Body of pancreas (tissue), 4 donors: ENCODE results near the gene SEC22A. TPM values are rescaled to one million over a fixed set of nuclear protein-coding genes. Genes with fewer than 3 reads are reported as not detected.

ENCODE experiments used
- ATAC-seq: fragments of 150-250 bp; one replicate; pipeline ENCODE4 v1.9.1; 2016
- DNase-seq, 4 donors: peaks; one replicate each; pipeline ENCODE4 v3.0.0-alpha.2; 2019
- H3K27ac ChIP-seq, 4 donors: fragments of 200-600 bp; sonication (generic); 1 replicate in 3 of 4; 2 replicates in 1 of 4; pipeline versions ENCODE4 v1.5.1 to v1.6.1; 2016 to 2019; ENCODE audit warnings: mild to moderate bottlenecking in 1 of 4, mixed read lengths in 1 of 4, moderate library complexity in 1 of 4
- H3K27me3 ChIP-seq, 2 donors: fragments of 200-600 bp; sonication (generic); one replicate each; pipeline ENCODE4 v1.6.0; 2016; ENCODE audit warnings: mild to moderate bottlenecking in 1 of 2
- H3K36me3 ChIP-seq, 2 donors: fragments of 200-600 bp; sonication (generic); replicated peaks in 1 of 2; 2 replicates each; pipeline ENCODE4 v1.5.1; 2016; ENCODE audit warnings: low read depth in 2 of 2; ENCODE audit not compliant: insufficient read depth in 1 of 2
- H3K4me1 ChIP-seq: fragments of 200-600 bp; sonication (generic); one replicate; pipeline ENCODE4 v1.6.0; 2016
- H3K4me3 ChIP-seq, 2 donors: fragments of 200-600 bp; sonication (generic); 1 replicate in 1 of 2; 2 replicates in 1 of 2; pipeline ENCODE4 v1.5.1; 2016 to 2019
- H3K9me3 ChIP-seq, 3 donors: fragments of 200-600 bp; sonication (generic); 1 replicate in 2 of 3; 2 replicates in 1 of 3; pipeline ENCODE4 v1.5.1; 2016
- POLR2A ChIP-seq, 3 donors: fragments of 450-650 bp; IDR thresholded peaks; one replicate each; pipeline ENCODE4 v1.6.1; 2016; ENCODE audit warnings: antibody characterized with exemption in 3 of 3, mild to moderate bottlenecking in 2 of 3
- WGBS, 2 donors: methylation state at CpG; one replicate each; pipeline ENCODE4 v1.1.5; 2017; 5-methylcytosine and 5-hydroxymethylcytosine counted together
- intact Hi-C: fragments of 100-400 bp; cut with DNase I; formaldehyde crosslinking; loops from one replicate; pipeline ENCODE4 v1.15.1; 2023
- total RNA-seq, 2 donors: library from RNA; depleted of rRNA; stranded (reverse); fragments of >200 nt; gene quantifications; one replicate each; pipeline ENCODE4 v1.1.0, GENCODE V29; 2016
- TF ChIP-seq, protein P1 (sequence below), 7 experiments: fragments of 450-650 bp in 4 of 7; fragments of 200-600 bp in 3 of 7; sonication (generic) in 3 of 7; IDR thresholded peaks; one replicate each; pipeline ENCODE4 v1.5.1; 2016 to 2019; ENCODE audit warnings: antibody characterized with exemption in 7 of 7

Gene SEC22A
- total RNA-seq, 2 donors from 2014 or later, result 16.5 to 18.4 TPM

DNA sequence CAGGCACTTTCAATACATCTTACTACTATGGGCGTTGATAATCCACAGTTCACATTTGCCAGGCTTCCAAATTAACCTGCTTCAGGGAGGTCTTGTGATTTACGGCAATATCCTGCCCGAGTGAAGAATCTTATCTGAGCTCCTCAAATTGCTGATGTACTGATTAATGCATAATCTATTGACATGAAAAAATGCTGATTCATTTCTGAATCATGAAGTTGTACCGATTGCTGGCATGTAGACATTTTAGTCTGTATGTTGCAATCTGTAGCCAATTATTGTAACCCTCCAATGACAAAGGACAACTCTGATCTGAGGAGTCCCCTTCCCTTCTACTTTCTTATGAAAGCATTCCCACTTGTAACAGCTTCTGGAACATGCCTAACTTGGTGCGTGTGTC is 97.2 kb downstream of the SEC22A start:
- ATAC-seq (no peak), DNase-seq (no peak)
- H3K4me3 ChIP-seq, result no peak overlapping the region
- intact Hi-C loops, result no loop called here
- WGBS, 2 donors, result 61 to 65% methylated on average over 5 of the region's 5 CpGs
- TF ChIP-seq, protein P1, sequence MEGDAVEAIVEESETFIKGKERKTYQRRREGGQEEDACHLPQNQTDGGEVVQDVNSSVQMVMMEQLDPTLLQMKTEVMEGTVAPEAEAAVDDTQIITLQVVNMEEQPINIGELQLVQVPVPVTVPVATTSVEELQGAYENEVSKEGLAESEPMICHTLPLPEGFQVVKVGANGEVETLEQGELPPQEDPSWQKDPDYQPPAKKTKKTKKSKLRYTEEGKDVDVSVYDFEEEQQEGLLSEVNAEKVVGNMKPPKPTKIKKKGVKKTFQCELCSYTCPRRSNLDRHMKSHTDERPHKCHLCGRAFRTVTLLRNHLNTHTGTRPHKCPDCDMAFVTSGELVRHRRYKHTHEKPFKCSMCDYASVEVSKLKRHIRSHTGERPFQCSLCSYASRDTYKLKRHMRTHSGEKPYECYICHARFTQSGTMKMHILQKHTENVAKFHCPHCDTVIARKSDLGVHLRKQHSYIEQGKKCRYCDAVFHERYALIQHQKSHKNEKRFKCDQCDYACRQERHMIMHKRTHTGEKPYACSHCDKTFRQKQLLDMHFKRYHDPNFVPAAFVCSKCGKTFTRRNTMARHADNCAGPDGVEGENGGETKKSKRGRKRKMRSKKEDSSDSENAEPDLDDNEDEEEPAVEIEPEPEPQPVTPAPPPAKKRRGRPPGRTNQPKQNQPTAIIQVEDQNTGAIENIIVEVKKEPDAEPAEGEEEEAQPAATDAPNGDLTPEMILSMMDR (IDR thresholded peaks at IDR 0.05), result no peak
- TF ChIP-seq POLR2A (IDR thresholded peaks at IDR 0.05), result no peak
- no peaks in the 10 kb centered on the region for H3K27me3 ChIP-seq
- no peak overlapping the region for H3K27ac ChIP-seq
- no peaks in the 10 kb centered on the region for H3K9me3 ChIP-seq
- no peaks in the 10 kb centered on the region for H3K36me3 ChIP-seq
- H3K4me1 ChIP-seq, result no peaks in the 10 kb centered on the region

DNA sequence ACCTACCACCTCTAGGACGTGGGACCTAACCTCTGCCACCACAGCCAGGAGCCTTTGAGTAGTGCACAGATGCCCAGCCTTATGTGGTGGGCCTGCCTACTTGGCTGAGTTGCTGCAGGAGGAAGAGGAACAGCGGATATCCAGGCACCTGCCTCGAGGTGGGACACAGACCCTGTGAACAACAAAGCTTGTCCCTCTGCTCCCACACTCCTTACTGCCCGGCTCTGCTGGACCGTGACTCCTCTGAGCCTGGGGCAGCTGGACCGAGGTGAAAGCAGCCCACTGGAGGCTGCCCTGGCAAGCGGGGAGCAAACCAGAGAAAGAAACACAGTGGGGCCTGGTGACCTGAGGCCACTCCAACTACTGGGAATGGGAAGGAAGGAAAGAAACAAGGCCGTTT is 97.8 kb downstream of the SEC22A start:
- Histone ChIP-seq H3K4me1 (no peaks in the 10 kb centered on the region), H3K27me3 (no peaks in the 10 kb centered on the region), H3K27ac (no peak overlapping the region), H3K9me3 (no peaks in the 10 kb centered on the region), H3K4me3 (no peak overlapping the region), H3K36me3 (no peaks in the 10 kb centered on the region)
- DNase-seq, result no peak
- ATAC-seq, result no peak
- WGBS, 2 donors, result 61 to 62% methylated on average over 6 to 8 of the region's 8 CpGs
- TF ChIP-seq, protein P1 (IDR thresholded peaks at IDR 0.05), result no peak
- TF ChIP-seq POLR2A (IDR thresholded peaks at IDR 0.05), result no peak
- intact Hi-C loops, result no loop called here

DNA sequence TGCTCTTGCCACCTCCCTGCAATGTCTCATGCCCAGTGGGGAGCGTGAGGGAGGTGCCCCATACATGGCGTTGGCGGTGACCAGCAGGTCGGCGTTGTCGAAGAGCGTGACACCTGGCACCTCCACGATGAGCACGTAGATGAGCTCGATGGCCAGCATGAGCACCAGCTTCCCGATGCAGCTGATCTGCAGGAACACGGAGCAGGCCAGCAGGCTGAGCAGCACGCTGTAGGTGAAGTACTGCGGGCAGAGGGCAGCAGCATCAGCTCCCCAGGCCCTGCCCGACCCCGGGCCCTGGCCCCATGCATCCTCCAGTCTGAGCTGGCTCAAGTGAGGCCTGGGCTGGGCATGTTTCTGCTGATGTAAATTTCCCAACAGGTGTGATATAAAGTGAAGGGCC is 98.3 kb downstream of the SEC22A start:
- DNase-seq (no peak), ATAC-seq (no peak)
- WGBS, 2 donors, result 91 to 94% methylated on average over 13 to 16 of the region's 16 CpGs
- TF ChIP-seq, protein P1 (IDR thresholded peaks at IDR 0.05), result no peak
- TF ChIP-seq POLR2A (IDR thresholded peaks at IDR 0.05), result no peak
- H3K27ac ChIP-seq, result no peak overlapping the region
- H3K36me3 ChIP-seq, result no peaks in the 10 kb centered on the region
- no peaks in the 10 kb centered on the region for H3K9me3 ChIP-seq
- H3K4me1 ChIP-seq, result no peaks in the 10 kb centered on the region
- H3K4me3 ChIP-seq, result no peak overlapping the region
- no peaks in the 10 kb centered on the region for H3K27me3 ChIP-seq
- intact Hi-C loops, result no loop called here

DNA sequence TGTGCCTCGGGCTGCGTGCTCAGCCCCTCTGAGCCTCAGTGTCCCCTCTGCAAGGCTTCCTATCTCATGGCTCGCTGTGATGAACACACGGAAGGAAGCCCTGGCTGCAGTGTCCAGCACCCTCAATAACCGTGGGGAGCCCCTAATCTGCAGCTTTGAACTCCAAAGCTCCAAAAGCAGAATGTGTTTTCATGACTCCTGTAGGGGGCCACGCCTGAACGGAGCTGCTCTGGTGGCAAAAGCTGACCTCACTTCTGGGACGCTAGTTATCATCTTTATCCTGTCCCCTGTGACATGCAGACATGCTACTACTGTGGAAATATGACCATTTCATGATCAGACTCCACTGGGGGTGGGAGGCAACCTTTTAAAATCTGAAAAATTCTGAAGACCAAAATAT is 98.8 kb downstream of the SEC22A start:
- TF ChIP-seq, protein P1 (IDR thresholded peaks at IDR 0.05), result no peak
- TF ChIP-seq POLR2A (IDR thresholded peaks at IDR 0.05), result no peak
- H3K36me3 ChIP-seq, result no peaks in the 10 kb centered on the region
- H3K9me3 ChIP-seq, result no peaks in the 10 kb centered on the region
- ATAC-seq (no peak), DNase-seq (no peak)
- no peaks in the 10 kb centered on the region for H3K4me1 ChIP-seq
- no peak overlapping the region for H3K27ac ChIP-seq
- H3K27me3 ChIP-seq, result no peaks in the 10 kb centered on the region
- 78% methylated on average over 8 of the region's 8 CpGs for WGBS, 2 donors
- no peak overlapping the region for H3K4me3 ChIP-seq
- intact Hi-C loops, result no loop called here

DNA sequence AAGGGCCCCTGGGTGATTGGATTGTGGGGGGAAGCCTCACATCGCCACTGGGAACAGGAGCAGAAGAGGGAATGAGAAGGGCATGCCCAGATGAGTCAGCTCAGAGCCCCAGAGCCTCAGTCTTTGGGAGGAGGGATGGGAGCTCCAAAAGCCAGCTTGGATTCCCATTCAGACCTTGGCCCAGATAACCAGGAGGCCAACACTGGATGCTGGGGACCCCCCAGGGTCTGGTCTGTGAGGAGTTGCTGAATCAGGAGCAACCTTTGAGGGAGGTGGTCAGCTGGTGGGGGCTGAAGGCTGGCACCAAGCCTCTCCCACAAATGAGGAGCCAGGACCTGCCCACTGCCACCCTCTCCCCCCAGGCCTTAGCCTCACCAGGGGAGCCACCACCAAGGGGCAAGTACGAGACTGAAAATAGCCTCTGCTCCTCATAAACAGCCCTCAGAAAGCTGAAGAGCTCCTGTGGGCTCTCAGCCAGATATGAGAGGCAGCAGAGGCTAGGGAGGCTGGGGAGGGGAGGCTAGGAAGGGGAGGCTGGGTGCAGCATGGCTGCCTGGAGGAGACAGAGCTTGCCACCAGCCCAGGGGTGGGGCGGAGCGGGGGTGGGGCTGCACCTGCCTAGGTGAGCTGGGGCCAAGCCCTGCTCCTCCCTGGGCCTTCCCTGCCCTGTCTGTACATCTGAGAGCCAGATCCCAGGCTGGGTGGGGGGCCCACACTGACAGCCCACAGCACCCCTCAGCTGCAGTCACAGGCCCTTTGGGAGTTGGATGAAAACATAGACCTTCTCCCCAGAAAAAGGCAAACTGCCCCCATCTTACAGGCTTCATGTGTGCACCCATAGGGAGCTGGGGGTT is 99.8 kb downstream of the SEC22A start:
- Histone ChIP-seq H3K36me3 (no peaks in the 10 kb centered on the region), H3K9me3 (no peaks in the 10 kb centered on the region), H3K27me3 (no peaks in the 10 kb centered on the region), H3K4me3 (no peak overlapping the region), H3K4me1 (no peaks in the 10 kb centered on the region), H3K27ac (no peak overlapping the region)
- intact Hi-C loops, result no loop called here
- 30 to 36% methylated on average over 2 of the region's 4 CpGs for WGBS, 2 donors
- ATAC-seq (no peak), DNase-seq (no peak)
- TF ChIP-seq POLR2A (IDR thresholded peaks at IDR 0.05), result no peak
- TF ChIP-seq, protein P1 (IDR thresholded peaks at IDR 0.05), result no peak
